ENCODE results near the gene MIXL1. TPM values are rescaled to one million over a fixed set of nuclear protein-coding genes. Genes with fewer than 3 reads are reported as not detected.
A peak's percentile ranks its signal among the peaks of the same experiment; 100 is the strongest.

MIXL1 gene
- total and polyA plus RNA-seq, 2 of the 13 experiments (the other 11 are each of a cell fraction or from before 2014, with no cell fraction given): 7.6 to 18.5 TPM

DNA sequence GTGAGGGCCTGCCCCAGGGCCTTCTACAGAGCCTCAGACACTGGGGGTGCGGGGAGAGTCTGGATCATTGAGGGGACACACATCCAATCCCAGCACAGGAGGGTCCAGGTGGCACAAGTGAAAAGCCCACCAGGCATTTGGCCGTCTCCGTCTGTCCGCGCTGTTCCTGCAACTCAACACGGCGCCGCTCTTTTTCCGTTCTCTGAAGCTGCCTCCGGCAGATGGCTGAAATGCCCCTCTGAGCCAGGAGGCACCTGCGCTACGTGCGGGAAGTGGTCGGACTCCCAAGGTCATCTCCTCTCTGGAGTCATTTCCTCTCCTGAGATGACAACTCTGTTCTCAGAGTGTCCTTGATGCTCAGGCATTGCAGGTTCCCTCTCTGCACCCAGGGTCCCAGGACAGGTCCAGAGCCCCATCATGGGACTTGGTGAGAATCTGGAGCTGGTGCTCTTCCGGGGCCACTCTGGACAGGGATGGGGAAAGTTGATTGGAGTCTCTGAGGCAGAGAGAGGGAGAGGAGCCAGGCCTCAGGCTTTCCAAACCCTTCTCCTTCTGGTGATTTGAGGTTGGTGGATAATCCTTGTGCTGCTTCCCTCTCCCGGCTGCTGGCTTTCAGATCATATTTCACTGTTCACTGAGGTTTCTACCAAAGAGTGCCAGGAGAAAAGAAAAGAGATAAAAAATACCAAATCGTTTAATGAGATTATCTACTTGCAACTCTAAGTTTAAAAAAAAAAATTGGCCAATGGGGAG is 14.0 kb upstream of the MIXL1 start (continued):
- TF ChIP-seq, protein P1, sequence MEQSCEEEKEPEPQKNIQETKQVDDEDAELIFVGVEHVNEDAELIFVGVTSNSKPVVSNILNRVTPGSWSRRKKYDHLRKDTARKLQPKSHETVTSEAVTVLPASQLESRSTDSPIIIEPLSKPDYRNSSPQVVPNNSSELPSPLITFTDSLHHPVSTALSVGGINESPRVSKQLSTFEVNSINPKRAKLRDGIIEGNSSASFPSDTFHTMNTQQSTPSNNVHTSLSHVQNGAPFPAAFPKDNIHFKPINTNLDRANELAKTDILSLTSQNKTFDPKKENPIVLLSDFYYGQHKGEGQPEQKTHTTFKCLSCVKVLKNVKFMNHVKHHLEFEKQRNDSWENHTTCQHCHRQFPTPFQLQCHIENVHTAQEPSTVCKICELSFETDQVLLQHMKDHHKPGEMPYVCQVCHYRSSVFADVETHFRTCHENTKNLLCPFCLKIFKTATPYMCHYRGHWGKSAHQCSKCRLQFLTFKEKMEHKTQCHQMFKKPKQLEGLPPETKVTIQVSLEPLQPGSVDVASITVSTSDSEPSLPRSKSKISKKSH (CRISPR knock-in tag; IDR thresholded peaks at IDR 0.05; ENCODE audit: borderline replicate concordance): 0 out of 2 replicates have a peak, but pooled peaks have one; percentile 21
- no peak for TF ChIP-seq ZNF224 (CRISPR knock-in tag; IDR thresholded peaks at IDR 0.05)
- TF ChIP-seq, protein P2, sequence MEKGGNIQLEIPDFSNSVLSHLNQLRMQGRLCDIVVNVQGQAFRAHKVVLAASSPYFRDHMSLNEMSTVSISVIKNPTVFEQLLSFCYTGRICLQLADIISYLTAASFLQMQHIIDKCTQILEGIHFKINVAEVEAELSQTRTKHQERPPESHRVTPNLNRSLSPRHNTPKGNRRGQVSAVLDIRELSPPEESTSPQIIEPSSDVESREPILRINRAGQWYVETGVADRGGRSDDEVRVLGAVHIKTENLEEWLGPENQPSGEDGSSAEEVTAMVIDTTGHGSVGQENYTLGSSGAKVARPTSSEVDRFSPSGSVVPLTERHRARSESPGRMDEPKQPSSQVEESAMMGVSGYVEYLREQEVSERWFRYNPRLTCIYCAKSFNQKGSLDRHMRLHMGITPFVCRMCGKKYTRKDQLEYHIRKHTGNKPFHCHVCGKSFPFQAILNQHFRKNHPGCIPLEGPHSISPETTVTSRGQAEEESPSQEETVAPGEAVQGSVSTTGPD (CRISPR knock-in tag; IDR thresholded peaks at IDR 0.05): no peak

DNA sequence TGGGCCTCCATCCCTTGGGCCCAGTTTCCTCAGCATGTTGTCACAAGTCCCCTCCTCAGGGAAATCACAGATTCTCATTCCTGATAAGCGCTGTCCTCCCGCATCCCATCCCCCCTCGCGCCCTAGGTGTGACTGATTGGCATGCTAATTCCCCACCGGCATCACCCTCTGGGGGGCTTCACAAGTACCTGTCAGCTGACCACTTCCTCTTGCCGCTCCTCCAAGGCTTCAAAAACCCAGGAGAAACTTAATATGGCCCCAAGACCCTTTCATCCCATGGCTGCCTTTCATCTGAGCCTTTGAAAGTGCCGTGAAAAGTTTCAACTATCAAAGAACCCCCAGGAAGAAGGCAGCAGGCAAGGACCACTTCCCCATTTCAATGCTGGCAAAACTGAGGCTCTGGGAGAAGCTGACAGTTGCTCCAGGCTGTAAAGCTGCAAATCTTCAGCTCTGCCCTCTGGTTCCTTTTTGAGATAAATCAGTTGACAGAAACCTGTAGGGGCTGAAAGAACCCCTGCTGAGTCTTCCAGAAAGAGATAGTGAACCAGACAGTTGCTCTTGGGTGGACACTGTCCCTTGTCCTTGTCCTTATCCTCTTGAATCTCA is 12.8 kb upstream of the MIXL1 start:
- H3K9me3 ChIP-seq (ENCODE audit: low read length): no peaks in the 10 kb centered on the region
- H3K79me2 ChIP-seq (ENCODE audit: insufficient read depth, low read length): no peaks in the 10 kb centered on the region
- in situ Hi-C loops (cut with HindIII; ENCODE audit: extremely low pct_ligation_motif_present, low pct_unique_long_range_greater_than_20kb) (no loop called here), intact Hi-C loops (cut with micrococcal nuclease; ENCODE audit: unreplicated experiment) (no loop called here)
- BruUV-seq (replicated peaks): no TSS peak
- ATAC-seq: no peak
- 53% methylated on average over 3 of the region's 7 CpGs for WGBS (ENCODE audit: low lambda C conversion rate)
- ChIA-PET CTCF (ENCODE audit: low intra/inter-chr PET ratio, low total read pairs) (no interaction called here), POLR2A (interaction anchor here (1.4 kb wide), 1 partner anchor 12 kb away, joined by 4 read pairs; the partner anchor contains the start of gene MIXL1)
- no peak overlapping the region for H3K4me2 ChIP-seq (ENCODE audit: low read depth, low read length)
- no peaks in the 10 kb centered on the region for H4K20me1 ChIP-seq (ENCODE audit: insufficient read depth, low read length)
- FAIRE-seq: no peak
- TF ChIP-seq PHF5A (CRISPR knock-in tag; IDR thresholded peaks at IDR 0.05; ENCODE audit: low read depth, unreplicated experiment) (no peak), ZNF629 (CRISPR knock-in tag; conservative IDR thresholded peaks at IDR 0.05) (peak; percentile 25; the same call in 1 of the 2 replicates)
- H3K9ac ChIP-seq (ENCODE audit: insufficient read depth, low read depth, low read length): no peak overlapping the region
- no peak overlapping the region for H3K4me3 ChIP-seq (replicated peaks in 1 of 3; ENCODE audit: insufficient read depth in 1 of 3, low read depth in 2 of 3, low read length in 3 of 3)
- peaks cover 2 to 26% of the 10 kb centered on the region in 2 experiments; a peak in 3 of 5 replicates for H3K27me3 ChIP-seq (ENCODE audit: control insufficient read depth in 1 of 2, insufficient read depth in 2 of 2, low read length in 2 of 2)
- no peaks in the 10 kb centered on the region for H3K36me3 ChIP-seq (replicated peaks in 1 of 2; ENCODE audit: control insufficient read depth in 1 of 2, insufficient read depth in 2 of 2, low read length in 2 of 2)
- DNase-seq (ENCODE audit: low spot score): no peak
- H2AFZ ChIP-seq (ENCODE audit: low read length): no peak overlapping the region
- peaks cover 33% of the 10 kb centered on the region for H3K4me1 ChIP-seq (ENCODE audit: insufficient read depth, low read length)
- H3K27ac ChIP-seq (ENCODE audit: extremely low read length, insufficient read depth, low read length): no peak overlapping the region
